Retinal pigment epithelial cell (primary cell): ENCODE measurements around the gene LCOR.

Experiments
- DNase-seq: peaks from one replicate; pipeline ENCODE4 v3.0.0-alpha.2; 2010; ENCODE audit warnings: low read depth
- H3K4me3 ChIP-seq: 2 replicates; pipeline ENCODE4 v1.5.1; 2011; ENCODE audit warnings: mild to moderate bottlenecking, low read length, control low read depth, moderate library complexity
- TF ChIP-seq, protein P1 (sequence below): conservative IDR thresholded peaks from 2 replicates; pipeline ENCODE4 v1.5.1; 2011; ENCODE audit warnings: low read depth, low read length, control low read depth, inconsistent platforms

The LCOR gene

GRCh38 chr10:96918214-96919002 is 86.3 kb downstream of the LCOR start:
- TF ChIP-seq, protein P1, sequence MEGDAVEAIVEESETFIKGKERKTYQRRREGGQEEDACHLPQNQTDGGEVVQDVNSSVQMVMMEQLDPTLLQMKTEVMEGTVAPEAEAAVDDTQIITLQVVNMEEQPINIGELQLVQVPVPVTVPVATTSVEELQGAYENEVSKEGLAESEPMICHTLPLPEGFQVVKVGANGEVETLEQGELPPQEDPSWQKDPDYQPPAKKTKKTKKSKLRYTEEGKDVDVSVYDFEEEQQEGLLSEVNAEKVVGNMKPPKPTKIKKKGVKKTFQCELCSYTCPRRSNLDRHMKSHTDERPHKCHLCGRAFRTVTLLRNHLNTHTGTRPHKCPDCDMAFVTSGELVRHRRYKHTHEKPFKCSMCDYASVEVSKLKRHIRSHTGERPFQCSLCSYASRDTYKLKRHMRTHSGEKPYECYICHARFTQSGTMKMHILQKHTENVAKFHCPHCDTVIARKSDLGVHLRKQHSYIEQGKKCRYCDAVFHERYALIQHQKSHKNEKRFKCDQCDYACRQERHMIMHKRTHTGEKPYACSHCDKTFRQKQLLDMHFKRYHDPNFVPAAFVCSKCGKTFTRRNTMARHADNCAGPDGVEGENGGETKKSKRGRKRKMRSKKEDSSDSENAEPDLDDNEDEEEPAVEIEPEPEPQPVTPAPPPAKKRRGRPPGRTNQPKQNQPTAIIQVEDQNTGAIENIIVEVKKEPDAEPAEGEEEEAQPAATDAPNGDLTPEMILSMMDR = no peak
- H3K4me3 ChIP-seq = no peak overlapping the region
- DNase-seq = peak; percentile 11

DNA sequence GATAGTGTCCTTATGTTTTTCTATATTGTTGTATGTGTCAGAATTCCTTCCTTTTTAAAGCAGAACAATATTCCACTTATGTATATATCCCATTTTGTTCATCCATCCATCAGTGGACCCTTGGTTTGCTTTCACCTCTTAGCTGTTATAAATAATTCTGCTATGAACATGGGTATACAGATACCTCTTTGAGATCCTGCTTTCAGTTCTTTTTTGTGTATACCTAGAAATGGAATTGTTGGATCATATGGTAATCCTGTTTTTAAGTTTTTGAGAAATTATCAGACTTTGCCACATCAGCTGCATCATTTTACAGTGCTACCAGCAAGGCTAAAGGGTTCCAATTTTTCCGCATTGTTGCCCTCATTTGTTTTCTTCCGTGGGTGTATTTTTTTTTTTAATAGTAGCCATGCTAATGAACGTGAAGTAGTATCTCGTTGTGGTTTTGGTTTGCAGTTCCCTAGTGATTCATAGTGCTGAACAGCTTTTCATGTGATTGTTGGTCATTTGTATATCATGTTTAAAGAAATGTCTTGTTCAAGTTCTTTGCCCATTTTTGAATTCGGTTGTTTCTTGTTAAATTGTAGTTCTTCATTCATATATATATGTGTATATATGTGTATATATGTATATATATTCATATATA is 87.8 kb downstream of the LCOR start:
- DNase-seq = peak; percentile 46
- TF ChIP-seq, protein P1 = no peak
- no peak overlapping the region for H3K4me3 ChIP-seq

DNA sequence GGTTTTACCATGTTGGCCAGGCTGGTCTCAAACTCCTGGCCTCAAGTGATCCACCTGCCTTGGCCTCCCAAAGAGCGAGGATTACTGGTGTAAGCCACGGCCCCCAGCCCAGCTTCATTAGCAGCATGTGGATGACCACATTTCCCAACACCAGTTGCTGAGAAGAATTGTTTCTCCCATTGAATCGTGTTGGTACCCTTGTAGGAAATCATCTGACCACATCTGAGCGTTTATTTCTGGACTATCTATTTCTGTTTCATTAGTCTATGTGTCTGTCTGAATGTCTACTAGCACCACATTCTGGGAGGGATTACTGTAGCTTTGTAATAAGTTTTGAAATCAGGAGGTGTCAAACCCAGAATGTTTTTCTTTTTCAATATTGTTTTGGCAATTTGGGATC is 89.6 kb downstream of the LCOR start:
- TF ChIP-seq, protein P1 = no peak
- H3K4me3 ChIP-seq = no peak overlapping the region
- no peak for DNase-seq

- no peak overlapping the region for H3K4me3 ChIP-seq
- TF ChIP-seq, protein P1 = no peak
- no peak for DNase-seq
Measured at GRCh38 chr10:96922978-96923948, 91.2 kb downstream of the LCOR start.

GRCh38 chr10:96924861-96925260 is 92.8 kb downstream of the LCOR start:
- TF ChIP-seq, protein P1 = no peak
- no peak overlapping the region for H3K4me3 ChIP-seq
- DNase-seq = no peak

DNA sequence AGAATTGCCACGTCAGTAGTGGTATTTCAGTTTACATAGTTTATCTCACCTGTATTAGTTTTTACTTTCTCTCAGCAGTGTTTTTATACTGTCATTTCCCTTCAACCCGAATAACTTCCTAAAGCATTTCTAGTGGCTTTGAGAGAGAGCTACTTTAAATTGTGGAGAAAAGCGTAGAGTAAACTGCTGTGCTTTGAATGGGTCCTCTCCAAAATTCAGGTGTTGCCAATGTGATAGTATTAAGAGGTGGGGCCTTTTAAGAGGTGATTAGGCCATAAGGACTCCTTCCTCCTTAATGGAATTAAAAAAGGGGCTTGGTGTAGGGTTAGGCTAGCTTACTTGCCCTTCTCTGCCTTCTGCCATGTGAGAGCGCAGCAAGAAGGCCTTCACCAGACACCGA is 98.4 kb downstream of the LCOR start:
- TF ChIP-seq, protein P1 = no peak
- no peak overlapping the region for H3K4me3 ChIP-seq
- no peak for DNase-seq
